ENCODE measurements around the gene SP3. TPM values are rescaled to one million over a fixed set of nuclear protein-coding genes. Genes with fewer than 3 reads are reported as not detected.
"Not testable (repeated sequence)": the region's sequence is repeated elsewhere in the genome, so short reads cannot be mapped to it uniquely, and the experiment has no call there.

The SP3 gene
- total RNA-seq, 1 experiment from 2014 or later: 120 TPM

DNA sequence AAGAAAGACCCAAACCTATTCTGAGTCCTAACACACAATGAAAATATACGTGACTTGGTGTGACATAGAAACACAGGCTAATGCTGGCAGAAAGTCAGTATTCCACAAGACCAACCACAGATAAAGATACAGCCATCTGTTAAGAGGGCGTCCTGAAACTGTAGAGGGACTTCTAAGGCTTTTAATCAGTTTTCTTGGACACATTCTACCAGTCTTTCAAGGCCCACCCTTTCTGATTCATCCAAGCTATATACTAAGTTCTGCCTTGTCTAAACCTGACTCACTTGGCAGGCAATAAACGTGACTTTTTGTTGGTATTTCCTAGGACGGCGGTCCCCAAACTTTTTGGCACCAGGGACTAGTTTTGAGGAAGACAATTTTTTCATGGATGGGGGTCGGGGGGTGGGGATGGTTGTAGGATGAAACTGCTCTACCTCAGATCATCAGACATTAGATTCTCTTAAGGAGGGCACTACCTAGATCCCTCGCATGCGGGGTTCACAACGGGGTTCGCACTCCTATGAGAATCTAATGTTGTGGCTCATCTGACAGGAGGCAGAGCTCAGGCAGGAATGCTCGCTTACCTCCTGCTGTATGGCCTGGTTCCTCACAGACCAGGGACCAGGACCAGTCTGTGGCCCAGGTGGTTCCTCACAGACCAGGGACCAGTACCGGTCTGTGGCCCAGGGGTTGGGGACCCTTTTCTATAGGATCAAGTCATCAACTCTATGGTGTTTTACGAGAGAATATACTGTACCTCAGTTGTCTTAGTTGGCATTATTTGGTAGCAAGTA lies 61.4 kb downstream of the SP3 start:
- Histone ChIP-seq H3K4me1 (replicated peaks) (no peaks in the 10 kb centered on the region), H3K27ac (no peak overlapping the region), H3K4me3 (no peak overlapping the region), H3K36me3 (peaks cover 36% of the 10 kb centered on the region), H3K27me3 (replicated peaks) (no peaks in the 10 kb centered on the region; the same call in 1 of the 2 replicates), H3K9me3 (replicated peaks) (no peaks in the 10 kb centered on the region)
- DNase-seq (ENCODE audit: low read depth in 1 of 2, low spot score in 2 of 2): no peak

DNA sequence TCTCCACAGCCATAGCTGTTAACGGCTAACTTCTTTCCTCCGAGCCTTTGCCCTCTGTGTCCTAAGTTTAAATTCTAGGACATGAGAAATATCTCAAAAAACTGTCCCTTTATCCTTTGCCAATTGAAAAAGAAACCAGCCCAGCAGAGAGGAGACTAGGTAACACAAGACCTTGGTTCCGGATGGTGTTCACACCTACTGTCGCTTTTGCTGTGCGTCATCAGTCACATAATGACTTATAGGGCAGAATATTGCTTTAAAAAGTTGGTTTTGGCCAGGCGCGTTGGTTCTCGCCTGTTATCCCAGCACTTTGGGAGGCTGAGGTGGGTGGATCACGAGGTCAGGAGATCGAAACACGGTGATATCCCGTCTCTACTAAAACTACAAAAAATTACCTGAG lies 66.2 kb downstream of the SP3 start:
- peaks cover 2% of the 10 kb centered on the region; the same call in 1 of the 2 replicates for H3K36me3 ChIP-seq
- no peaks in the 10 kb centered on the region; the same call in 1 of the 2 replicates for H3K27me3 ChIP-seq (replicated peaks)
- H3K9me3 ChIP-seq (replicated peaks): no peaks in the 10 kb centered on the region
- peaks cover 5% of the 10 kb centered on the region; the same call in 1 of the 2 replicates for H3K4me1 ChIP-seq (replicated peaks)
- H3K4me3 ChIP-seq: no peak overlapping the region
- no peak for DNase-seq (ENCODE audit: low read depth in 1 of 2, low spot score in 2 of 2)
- H3K27ac ChIP-seq: no peak overlapping the region

DNA sequence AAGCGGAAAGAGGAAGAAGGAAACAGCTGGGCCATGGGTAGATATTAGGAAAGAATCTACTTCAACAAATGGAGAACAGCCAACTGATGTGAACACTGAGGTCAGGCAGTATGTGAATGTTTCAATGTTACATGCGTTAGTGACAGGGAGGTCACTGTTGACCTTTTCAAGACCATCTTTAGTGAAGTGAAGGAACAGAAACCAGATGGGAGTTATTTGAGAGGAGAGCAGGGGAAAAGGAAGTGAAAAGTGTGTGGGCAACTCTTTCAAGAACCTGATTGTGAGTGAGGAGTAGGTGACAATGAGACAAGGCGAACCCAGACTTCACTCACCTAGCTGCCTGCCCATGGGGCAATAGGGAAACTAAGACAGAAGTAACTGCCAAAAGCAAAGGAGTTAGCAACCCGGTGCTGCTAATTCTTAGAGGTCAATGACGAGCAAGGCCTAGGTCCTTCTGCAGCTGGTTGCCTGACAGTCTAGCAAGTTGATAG lies 67.0 kb downstream of the SP3 start:
- DNase-seq (ENCODE audit: low read depth in 1 of 2, low spot score in 2 of 2): no peak
- H3K9me3 ChIP-seq (replicated peaks): no peaks in the 10 kb centered on the region
- no peaks in the 10 kb centered on the region for H3K36me3 ChIP-seq
- H3K27ac ChIP-seq: no peak overlapping the region
- peaks cover 5% of the 10 kb centered on the region; the same call in 1 of the 2 replicates for H3K4me1 ChIP-seq (replicated peaks)
- H3K27me3 ChIP-seq (replicated peaks): no peaks in the 10 kb centered on the region; the same call in 1 of the 2 replicates
- H3K4me3 ChIP-seq: no peak overlapping the region

DNA sequence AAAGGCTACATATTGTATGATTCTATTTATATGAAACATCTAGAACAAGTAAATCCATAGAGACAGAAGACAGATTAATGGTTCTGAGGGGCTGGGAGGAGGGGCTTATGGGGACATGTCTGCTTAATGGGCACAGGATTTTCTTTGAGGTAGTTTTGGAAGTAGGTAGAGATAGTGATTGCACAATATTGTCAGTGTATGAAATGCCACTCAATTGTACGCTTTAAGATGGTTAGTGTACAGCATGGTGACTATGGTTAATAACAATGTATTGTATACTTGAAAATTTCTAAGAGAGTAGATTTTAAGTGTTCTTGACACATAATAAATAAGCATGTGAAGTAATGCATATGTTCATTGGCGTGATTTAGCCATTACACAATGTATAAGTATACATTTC lies 68.4 kb downstream of the SP3 start:
- no peaks in the 10 kb centered on the region for H3K9me3 ChIP-seq (replicated peaks)
- H3K36me3 ChIP-seq: no peaks in the 10 kb centered on the region
- H3K27ac ChIP-seq: no peak overlapping the region
- no peak for DNase-seq (ENCODE audit: low read depth in 1 of 2, low spot score in 2 of 2)
- H3K27me3 ChIP-seq (replicated peaks): peaks cover 6% of the 10 kb centered on the region; the same call in 1 of the 2 replicates
- H3K4me3 ChIP-seq: no peak overlapping the region
- peaks cover 5% of the 10 kb centered on the region; the same call in 1 of the 2 replicates for H3K4me1 ChIP-seq (replicated peaks)

DNA sequence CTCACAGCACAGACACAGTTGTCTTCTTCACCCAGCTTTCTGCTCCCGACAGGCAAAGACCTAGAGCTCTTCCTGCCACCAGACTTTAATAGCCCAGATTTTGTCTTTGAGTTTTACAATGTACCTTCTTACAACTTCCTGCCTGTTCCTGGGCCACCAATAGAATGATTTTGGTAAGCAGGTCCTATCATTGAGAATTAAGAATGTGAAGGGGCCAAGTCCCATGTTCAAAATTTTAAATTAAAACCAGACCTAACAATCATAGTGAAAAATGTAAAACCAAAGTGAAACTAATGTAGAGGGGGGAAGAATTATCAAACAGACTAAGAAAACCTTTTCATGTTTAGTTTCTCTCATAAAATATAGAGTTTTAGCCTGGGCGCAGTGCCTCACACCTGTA lies 72.8 kb downstream of the SP3 start:
- H3K9me3 ChIP-seq (replicated peaks): peaks cover 6% of the 10 kb centered on the region; the same call in 1 of the 2 replicates
- H3K36me3 ChIP-seq: no peaks in the 10 kb centered on the region
- H3K4me1 ChIP-seq (replicated peaks): peaks cover 5% of the 10 kb centered on the region; the same call in 1 of the 2 replicates
- DNase-seq (ENCODE audit: low read depth in 1 of 2, low spot score in 2 of 2): no peak
- H3K4me3 ChIP-seq: no peak overlapping the region
- 0 out of 2 replicates have a peak, but pooled peaks cover 6% of the 10 kb centered on the region for H3K27me3 ChIP-seq (replicated peaks)
- H3K27ac ChIP-seq: no peak overlapping the region

DNA sequence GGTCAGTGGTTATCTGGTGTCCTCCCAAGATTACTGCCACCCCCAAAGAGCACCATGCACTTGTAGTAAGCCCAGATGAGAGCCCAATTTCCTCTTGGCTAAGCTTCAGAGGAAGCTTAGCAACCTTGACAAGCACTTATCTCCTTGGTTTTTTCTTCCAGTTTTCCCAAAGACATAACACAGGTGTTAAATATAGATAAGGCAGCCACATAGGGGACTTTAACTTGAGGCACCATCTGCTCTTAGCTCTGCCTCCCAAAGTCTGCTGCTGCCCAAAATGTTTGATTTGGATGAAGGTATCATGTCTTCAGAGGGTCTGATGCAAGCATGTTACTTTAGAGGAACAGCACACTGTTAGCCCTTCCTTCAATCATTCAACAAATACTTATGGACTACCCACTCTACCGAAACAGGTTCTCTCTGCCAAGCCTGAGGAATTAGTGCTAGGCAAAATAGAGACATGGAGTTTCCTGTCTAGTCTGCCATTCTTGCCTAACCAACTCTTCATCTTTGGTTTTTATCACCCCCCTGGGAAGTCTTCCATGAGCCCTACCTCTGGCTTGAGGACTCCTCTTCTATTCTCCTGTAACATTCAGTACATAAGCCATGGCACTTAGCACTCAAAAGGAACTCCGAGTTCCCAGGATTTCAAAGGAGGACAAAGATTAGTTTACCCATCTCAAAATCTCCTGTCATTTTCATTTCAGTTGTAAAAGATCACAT lies 73.7 kb downstream of the SP3 start:
- Histone ChIP-seq H3K27ac (no peak overlapping the region), H3K27me3 (replicated peaks) (peaks cover 6% of the 10 kb centered on the region; the same call in 1 of the 2 replicates), H3K36me3 (no peaks in the 10 kb centered on the region), H3K4me3 (no peak overlapping the region), H3K9me3 (replicated peaks) (peaks cover 6% of the 10 kb centered on the region; the same call in 1 of the 2 replicates), H3K4me1 (replicated peaks) (peaks cover 3% of the 10 kb centered on the region; the same call in 1 of the 2 replicates)
- DNase-seq (ENCODE audit: low read depth in 1 of 2, low spot score in 2 of 2): no peak

DNA sequence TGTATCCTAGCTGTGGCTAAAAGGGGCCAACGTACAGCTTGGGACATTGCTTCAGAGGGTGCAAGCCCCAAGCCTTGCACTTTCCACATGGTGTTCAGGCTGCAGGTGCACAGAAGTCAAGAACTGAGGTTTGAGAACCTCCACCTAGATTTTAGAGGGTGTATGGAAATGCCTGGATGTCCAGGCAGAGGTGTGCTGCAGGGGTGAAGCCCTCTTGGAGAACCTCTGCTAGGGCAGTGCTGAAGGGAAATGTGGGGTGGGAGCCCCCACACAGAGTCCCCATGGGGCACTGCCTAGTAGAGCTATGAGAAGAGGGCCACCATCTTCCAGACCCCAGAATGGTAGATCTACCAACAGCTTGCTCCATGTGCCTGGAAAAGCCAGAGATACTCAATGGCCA lies 75.7 kb downstream of the SP3 start:
- H3K4me1 ChIP-seq (replicated peaks); H3K4me3 ChIP-seq; H3K27ac ChIP-seq; DNase-seq (ENCODE audit: low read depth in 1 of 2, low spot score in 2 of 2); H3K27me3 ChIP-seq (replicated peaks); H3K36me3 ChIP-seq; H3K9me3 ChIP-seq (replicated peaks): not testable (repeated sequence)

DNA sequence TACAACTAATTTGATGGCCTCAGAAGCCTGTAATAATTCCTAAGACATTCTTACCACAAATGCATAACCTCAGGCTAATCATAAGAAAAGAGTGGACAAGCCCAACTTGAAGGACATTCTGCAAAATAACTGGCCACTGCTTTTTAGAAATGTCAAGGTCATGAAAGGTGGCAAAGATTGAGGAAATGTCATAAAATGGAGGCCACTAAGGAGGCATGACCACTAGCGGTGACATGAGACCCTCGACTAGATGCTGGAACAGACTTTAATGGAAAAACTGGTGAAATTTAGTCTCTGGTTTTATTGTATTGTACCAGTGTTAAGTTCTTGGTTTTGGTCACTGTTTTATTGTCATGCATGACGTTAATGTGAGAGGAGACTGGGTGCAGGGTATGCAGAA lies 78.6 kb downstream of the SP3 start:
- H3K4me3 ChIP-seq: no peak overlapping the region
- no peaks in the 10 kb centered on the region; the same call in 1 of the 2 replicates for H3K4me1 ChIP-seq (replicated peaks)
- no peak overlapping the region for H3K27ac ChIP-seq
- peaks cover 6% of the 10 kb centered on the region; the same call in 1 of the 2 replicates for H3K9me3 ChIP-seq (replicated peaks)
- no peak for DNase-seq (ENCODE audit: low read depth in 1 of 2, low spot score in 2 of 2)
- H3K36me3 ChIP-seq: no peaks in the 10 kb centered on the region
- H3K27me3 ChIP-seq (replicated peaks): no peaks in the 10 kb centered on the region; the same call in 1 of the 2 replicates

DNA sequence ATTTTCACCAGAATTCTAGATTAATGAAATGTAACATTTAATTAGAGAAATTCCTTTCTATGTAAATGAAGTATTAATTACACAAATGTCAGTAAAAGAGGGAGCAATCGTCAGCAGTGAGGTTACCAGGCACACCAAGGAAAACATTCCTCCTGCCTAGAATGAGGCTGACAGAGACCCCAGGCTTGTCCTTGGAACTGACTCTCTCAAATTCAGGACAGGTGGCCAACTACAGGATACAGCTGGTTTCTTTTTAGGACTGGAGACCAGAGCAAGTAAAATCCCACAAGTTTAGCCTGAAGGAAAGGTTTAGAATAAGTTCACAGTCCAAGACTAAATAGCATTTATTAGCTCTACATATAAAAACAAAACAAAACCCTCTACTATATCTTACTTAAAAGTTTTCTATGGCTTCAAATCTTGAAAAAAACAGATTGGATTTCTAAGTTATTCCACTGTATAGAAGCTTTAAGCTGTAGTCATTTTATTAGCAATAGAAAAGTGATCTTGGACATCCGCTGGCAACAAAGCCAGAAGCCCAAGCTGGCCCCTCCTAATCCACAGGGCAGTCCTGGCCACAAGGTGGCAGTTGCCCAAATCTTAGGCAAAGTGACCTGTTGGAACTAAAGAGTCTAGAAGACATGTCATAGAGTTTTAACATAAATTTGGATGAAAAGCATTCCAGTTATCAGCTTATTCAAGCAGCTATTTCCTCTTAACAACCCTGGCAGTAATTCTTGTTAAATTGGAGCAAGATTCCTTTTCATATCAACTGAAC lies 81.0 kb downstream of the SP3 start:
- Histone ChIP-seq H3K9me3 (replicated peaks) (no peaks in the 10 kb centered on the region), H3K4me1 (replicated peaks) (no peaks in the 10 kb centered on the region; the same call in 1 of the 2 replicates), H3K36me3 (no peaks in the 10 kb centered on the region), H3K27ac (no peak overlapping the region), H3K4me3 (no peak overlapping the region), H3K27me3 (replicated peaks) (no peaks in the 10 kb centered on the region; the same call in 1 of the 2 replicates)
- DNase-seq (ENCODE audit: low read depth in 1 of 2, low spot score in 2 of 2): peak; percentile 44 to 55

DNA sequence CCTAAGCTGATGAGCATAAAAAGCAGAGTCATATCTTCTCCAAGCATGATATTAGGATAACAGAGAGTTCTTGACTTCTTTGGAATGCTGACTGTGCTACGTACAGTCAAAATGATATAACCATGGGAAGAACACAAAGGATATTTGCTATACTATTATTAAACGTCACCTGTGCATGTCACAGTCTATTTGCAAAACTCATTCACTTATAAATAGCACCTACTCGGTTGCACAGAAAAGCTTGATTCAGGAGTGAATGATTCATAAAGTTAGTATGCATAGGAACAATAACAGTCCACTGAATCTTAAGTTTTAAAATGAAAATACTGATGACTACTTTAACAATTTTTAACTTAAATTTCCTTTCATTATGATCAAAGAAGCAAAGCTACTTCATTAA lies 83.3 kb downstream of the SP3 start:
- no peaks in the 10 kb centered on the region; the same call in 1 of the 2 replicates for H3K27me3 ChIP-seq (replicated peaks)
- H3K9me3 ChIP-seq (replicated peaks): no peaks in the 10 kb centered on the region
- no peaks in the 10 kb centered on the region; the same call in 1 of the 2 replicates for H3K4me1 ChIP-seq (replicated peaks)
- no peaks in the 10 kb centered on the region for H3K36me3 ChIP-seq
- no peak for DNase-seq (ENCODE audit: low read depth in 1 of 2, low spot score in 2 of 2)
- H3K4me3 ChIP-seq: no peak overlapping the region
- no peak overlapping the region for H3K27ac ChIP-seq

DNA sequence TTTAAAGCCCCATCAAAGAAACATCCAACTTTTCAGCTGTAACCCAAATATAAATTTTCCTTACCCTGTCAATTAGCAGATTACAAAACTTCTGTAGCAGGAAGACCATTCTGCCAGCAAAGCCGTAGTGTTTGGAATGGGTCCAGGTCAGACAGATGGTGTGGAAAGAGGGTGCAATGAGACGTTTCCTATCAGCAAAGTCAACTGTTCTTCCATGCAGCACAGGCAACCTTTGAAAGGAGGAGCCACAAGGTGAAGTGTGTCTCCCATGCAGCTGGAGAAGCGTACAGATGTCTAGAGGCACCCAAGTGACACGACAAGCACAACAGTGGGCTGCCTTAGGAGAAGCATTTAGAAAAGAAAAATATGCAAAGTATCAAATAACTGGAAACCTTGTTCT lies 83.7 kb downstream of the SP3 start:
- no peak for DNase-seq (ENCODE audit: low read depth in 1 of 2, low spot score in 2 of 2)
- H3K27me3 ChIP-seq (replicated peaks): no peaks in the 10 kb centered on the region; the same call in 1 of the 2 replicates
- H3K36me3 ChIP-seq: no peaks in the 10 kb centered on the region
- no peak overlapping the region for H3K4me3 ChIP-seq
- H3K4me1 ChIP-seq (replicated peaks): no peaks in the 10 kb centered on the region; the same call in 1 of the 2 replicates
- H3K9me3 ChIP-seq (replicated peaks): no peaks in the 10 kb centered on the region
- H3K27ac ChIP-seq: no peak overlapping the region

DNA sequence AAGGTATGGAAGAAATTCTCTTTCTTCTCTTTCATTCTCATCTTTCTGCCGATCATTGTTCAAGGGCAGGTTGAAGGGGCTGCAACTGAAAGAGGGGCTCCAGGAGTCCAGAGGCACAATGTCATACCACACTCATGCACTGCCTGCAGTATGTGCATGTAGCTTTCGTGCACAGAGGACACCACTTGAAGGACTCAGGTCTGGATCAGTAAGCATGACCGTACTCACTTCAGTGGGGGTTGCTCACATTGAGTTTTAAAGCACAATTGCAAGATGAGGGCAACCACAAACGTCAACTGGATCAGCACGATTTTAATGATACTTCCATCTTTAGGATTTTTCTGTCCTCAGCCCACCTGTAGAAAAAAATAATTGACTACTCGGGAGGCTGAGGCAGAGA lies 84.6 kb downstream of the SP3 start:
- Histone ChIP-seq H3K27ac (no peak overlapping the region), H3K4me3 (no peak overlapping the region), H3K27me3 (replicated peaks) (no peaks in the 10 kb centered on the region), H3K36me3 (no peaks in the 10 kb centered on the region), H3K4me1 (replicated peaks) (no peaks in the 10 kb centered on the region; the same call in 1 of the 2 replicates), H3K9me3 (replicated peaks) (no peaks in the 10 kb centered on the region)
- DNase-seq (ENCODE audit: low read depth in 1 of 2, low spot score in 2 of 2): no peak

DNA sequence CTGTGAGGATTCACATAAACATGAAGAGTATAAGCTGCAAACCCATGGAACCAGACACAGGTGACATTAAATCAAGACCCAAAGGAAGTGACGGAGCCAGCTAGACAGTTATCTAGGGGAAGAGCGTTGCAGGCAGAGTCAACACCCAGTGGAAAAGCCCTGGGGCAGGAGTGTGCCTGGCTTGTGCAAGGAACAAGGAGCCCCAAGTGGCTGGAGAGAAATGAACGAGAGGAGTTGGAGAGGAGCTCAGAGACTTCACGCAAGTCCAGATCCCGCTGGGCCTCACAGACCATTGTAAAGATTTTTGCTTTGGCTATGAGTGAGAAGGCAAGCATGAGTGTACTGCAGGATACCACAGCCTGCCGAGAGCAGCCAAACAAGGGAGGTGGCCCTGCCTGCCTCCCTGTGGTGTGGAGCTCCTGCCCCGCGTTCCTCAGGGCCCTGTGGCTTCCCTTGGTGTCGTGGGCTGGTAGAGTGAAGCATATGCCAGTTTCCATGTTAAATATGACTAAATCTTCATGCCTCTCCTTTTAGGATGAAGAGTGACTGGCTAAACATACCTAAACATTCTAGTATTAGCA lies 88.2 kb downstream of the SP3 start:
- H3K4me1 ChIP-seq (replicated peaks): no peaks in the 10 kb centered on the region
- no peaks in the 10 kb centered on the region for H3K9me3 ChIP-seq (replicated peaks)
- DNase-seq (ENCODE audit: low read depth in 1 of 2, low spot score in 2 of 2): no peak

More for the DNA sequence above, 88.2 kb downstream of the SP3 start:
- Histone ChIP-seq H3K4me3 (no peak overlapping the region), H3K27me3 (replicated peaks) (no peaks in the 10 kb centered on the region), H3K36me3 (no peaks in the 10 kb centered on the region), H3K27ac (no peak overlapping the region)

All from SJSA1 (cell line).